ENCODE results near the gene ITIH2. TPM values are rescaled to one million over a fixed set of nuclear protein-coding genes. Genes with fewer than 3 reads are reported as not detected.

The ITIH2 gene
- total and polyA plus RNA-seq, 4 donors: 23.4 to 128 (median 30.2) TPM

DNA sequence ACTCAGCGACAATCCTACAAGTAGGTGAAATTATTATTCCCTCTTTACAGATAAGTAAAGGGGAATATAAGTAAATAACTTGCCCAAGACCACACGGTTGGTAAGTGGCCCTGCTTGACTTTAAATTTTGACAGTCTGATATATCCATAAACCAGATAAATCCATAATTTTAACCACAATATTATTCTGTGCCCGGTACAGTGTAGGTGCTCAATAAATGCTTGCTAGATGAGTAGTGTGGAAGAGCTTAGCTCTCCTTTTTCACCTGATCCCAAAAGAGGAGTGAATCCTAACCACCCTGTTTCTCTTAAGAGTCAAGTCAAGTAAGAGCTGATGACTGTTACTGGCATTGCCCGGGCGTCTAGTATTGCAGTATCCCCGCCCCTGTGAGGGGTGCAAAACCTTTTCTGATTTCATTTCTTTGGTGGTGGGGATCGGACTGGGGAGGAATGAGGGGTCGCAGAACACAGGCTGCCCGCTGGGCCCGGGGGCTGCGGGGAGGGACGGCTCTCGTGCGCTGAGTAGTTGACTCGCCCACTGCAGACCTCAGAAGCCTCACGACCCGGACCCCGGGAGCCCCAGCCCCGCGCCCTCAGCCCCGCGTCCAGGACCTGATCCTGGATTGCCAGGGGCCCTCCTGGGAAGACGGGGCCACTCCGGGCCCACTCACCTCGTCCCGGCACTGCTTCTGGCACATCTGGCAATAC, 84.2 kb downstream of the ITIH2 start:
- 0% methylated on average over 23 of the region's 26 CpGs for WGBS (ENCODE audit: insufficient coverage)
- Histone ChIP-seq H3K27me3 (ENCODE audit: control insufficient read depth, insufficient read depth, low read length) (no peaks in the 10 kb centered on the region), H3K36me3 (ENCODE audit: control insufficient read depth, insufficient read depth, low read length) (peaks cover 9% of the 10 kb centered on the region), H3K27ac (ENCODE audit: low read depth, low read length) (peak overlapping the region; percentile 57), H3K4me3 (ENCODE audit: low read depth, low read length) (peak overlapping the region; percentile 92), H3K9me3 (ENCODE audit: control insufficient read depth, insufficient read depth, low read length) (no peaks in the 10 kb centered on the region), H3K4me1 (ENCODE audit: control insufficient read depth, insufficient read depth, low read length) (peaks cover 9% of the 10 kb centered on the region)
- no peak for DNase-seq (ENCODE audit: low read depth in 4 of 6, low spot score in 6 of 6)

DNA sequence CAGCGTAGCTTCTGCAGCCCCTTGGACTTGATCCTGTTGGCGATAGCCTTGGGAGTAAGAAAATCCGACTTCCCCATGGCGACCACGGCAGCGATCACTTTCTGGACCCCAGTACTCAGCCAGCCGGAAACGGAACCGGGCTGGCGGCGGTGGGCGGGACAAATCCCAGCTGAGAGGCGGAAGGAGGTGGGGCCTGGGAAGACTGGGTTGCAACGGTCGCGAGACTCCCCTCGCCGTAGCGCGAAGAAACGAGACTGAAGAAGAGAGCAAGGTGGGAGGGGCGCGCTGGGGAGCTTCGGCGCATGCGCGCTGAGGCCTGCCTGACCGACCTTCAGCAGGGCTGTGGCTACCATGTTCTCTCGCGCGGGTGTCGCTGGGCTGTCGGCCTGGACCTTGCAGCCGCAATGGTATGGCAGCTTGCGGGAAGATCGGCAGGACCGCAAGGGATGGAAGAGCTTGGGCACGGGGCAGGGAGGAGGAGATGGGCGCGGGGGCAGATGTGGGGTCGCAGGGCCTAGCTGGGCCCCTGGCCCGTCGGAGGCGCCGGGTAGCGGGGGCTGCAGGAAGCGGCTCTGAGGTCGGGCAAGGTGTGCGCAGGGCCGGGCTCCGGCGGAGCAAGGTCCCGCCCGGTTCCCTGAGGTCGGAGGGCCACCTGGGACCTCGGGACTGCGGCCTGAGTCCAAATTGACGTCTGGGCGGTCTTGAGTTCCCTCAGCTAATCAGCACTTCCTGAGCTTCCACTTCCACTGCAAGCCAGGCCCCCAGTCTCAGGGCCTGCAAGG, 84.9 kb downstream of the ITIH2 start, which contains the start of the genes ATP5F1C and KIN:
Gene ATP5F1C (plus strand): TSS at position 321 of the 782 bp plus-strand sequence. CDS start 31 bp downstream, at position 352.
Gene KIN (minus strand): TSS at position 137 of the 782 bp plus-strand sequence. CDS start 60 bp downstream, at position 77.
- peak within 1 kb of the TSS; percentile 76 for H3K27ac ChIP-seq (ENCODE audit: low read depth, low read length)
- H3K4me1 ChIP-seq (ENCODE audit: control insufficient read depth, insufficient read depth, low read length): peaks cover 9% of the 10 kb centered on the region
- peak within 1 kb of the TSS; percentile 92 for H3K4me3 ChIP-seq (ENCODE audit: low read depth, low read length)
- peaks cover 9% of the 10 kb centered on the region for H3K36me3 ChIP-seq (ENCODE audit: control insufficient read depth, insufficient read depth, low read length)
- no peaks in the 10 kb centered on the region for H3K9me3 ChIP-seq (ENCODE audit: control insufficient read depth, insufficient read depth, low read length)
- peak; percentile 89 to 99 (median 94) for DNase-seq (ENCODE audit: low read depth in 4 of 6, low spot score in 6 of 6)
- H3K27me3 ChIP-seq (ENCODE audit: control insufficient read depth, insufficient read depth, low read length): no peaks in the 10 kb centered on the region
- WGBS (ENCODE audit: insufficient coverage): under 1% methylated on average over 59 of the region's 59 CpGs

DNA sequence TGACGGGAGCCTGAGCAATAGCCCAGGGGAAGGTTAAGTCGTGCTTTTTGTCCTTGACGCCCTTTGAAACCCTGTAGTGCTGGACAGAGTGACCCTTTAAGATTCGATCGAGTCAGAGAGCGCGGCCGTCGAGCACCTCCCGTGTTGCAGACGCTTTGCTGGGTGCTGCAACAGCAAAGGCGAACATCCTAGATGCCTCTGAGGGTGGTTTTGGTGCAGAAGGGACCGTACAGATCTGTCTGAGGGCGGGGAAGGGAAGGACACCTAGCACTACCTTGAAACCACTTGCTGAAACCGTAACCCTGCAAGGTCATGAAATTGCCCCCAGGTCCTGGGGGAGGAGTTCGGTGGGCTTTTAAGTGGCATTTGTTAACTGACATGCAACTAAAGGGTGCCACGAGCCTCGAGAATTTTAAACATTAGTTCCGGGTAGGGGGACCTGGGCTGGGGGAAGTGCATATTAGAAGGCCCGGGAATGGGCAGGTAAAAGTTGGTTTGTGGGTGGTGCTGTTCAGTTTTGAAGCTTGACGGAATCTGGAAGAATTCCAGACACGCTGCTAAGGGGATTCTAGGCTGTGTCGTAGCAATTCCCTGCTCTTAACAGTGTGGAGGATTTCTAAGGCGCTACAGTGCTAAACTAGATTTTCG, 85.6 kb downstream of the ITIH2 start:
- Histone ChIP-seq H3K27me3 (ENCODE audit: control insufficient read depth, insufficient read depth, low read length) (no peaks in the 10 kb centered on the region), H3K9me3 (ENCODE audit: control insufficient read depth, insufficient read depth, low read length) (no peaks in the 10 kb centered on the region), H3K4me3 (ENCODE audit: low read depth, low read length) (peak overlapping the region; percentile 92), H3K4me1 (ENCODE audit: control insufficient read depth, insufficient read depth, low read length) (peaks cover 9% of the 10 kb centered on the region), H3K36me3 (ENCODE audit: control insufficient read depth, insufficient read depth, low read length) (peaks cover 9% of the 10 kb centered on the region), H3K27ac (ENCODE audit: low read depth, low read length) (peak overlapping the region; percentile 76)
- WGBS (ENCODE audit: insufficient coverage): under 1% methylated on average over 23 of the region's 25 CpGs
- DNase-seq (ENCODE audit: low read depth in 4 of 6, low spot score in 6 of 6): peak in 3 of 6 donors; percentile 7 to 44 (median 28)

DNA sequence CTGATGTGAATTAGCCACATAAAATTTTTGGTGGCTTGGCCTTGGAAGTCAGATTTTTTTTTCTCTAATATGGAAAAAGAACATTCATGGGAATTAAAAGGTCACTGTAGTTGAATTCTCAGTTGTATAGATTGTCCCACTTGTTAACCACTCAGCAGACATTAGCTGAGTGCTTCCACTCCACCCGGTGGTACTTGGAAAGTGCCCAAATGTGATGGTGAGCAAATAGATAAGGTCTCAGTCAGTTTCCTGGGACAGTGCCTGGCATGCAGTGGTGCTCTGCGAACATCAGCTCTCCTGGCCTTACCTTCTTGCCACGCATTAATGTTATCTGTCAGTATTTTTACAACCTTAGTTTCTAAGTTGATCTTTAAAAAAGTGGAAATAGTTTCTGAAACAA, 86.3 kb downstream of the ITIH2 start:
- Histone ChIP-seq H3K4me3 (ENCODE audit: low read depth, low read length) (peak overlapping the region; percentile 92), H3K36me3 (ENCODE audit: control insufficient read depth, insufficient read depth, low read length) (peaks cover 9% of the 10 kb centered on the region), H3K4me1 (ENCODE audit: control insufficient read depth, insufficient read depth, low read length) (peaks cover 9% of the 10 kb centered on the region), H3K27me3 (ENCODE audit: control insufficient read depth, insufficient read depth, low read length) (no peaks in the 10 kb centered on the region), H3K9me3 (ENCODE audit: control insufficient read depth, insufficient read depth, low read length) (no peaks in the 10 kb centered on the region), H3K27ac (ENCODE audit: low read depth, low read length) (no peak overlapping the region)
- WGBS (ENCODE audit: insufficient coverage): 0% methylated on average over 1 of the region's 3 CpGs
- DNase-seq (ENCODE audit: low read depth in 4 of 6, low spot score in 6 of 6): no peak

DNA sequence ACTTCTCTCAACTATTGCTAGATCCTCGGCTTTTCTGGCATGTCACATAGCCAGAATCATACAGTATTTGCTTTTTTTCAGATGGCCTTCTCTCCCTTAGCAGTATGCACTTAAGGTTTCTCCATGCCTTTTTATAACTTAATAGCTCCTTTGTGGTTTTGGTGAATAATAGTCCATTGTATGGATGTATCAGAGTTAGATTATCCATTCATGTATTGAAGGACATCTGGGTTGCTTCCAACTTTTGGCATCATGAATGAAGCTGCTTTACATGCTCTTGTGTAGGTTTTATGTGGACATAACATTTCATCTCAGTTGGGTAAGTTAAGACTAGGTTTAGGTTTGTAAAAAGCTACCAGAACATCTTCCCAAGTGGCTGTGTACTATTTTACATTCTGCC, 89.4 kb downstream of the ITIH2 start:
- Histone ChIP-seq H3K36me3 (ENCODE audit: control insufficient read depth, insufficient read depth, low read length) (peaks cover 17% of the 10 kb centered on the region), H3K9me3 (ENCODE audit: control insufficient read depth, insufficient read depth, low read length) (no peaks in the 10 kb centered on the region), H3K27ac (ENCODE audit: low read depth, low read length) (no peak overlapping the region), H3K4me3 (ENCODE audit: low read depth, low read length) (no peak overlapping the region), H3K27me3 (ENCODE audit: control insufficient read depth, insufficient read depth, low read length) (no peaks in the 10 kb centered on the region), H3K4me1 (ENCODE audit: control insufficient read depth, insufficient read depth, low read length) (peaks cover 9% of the 10 kb centered on the region)
- WGBS (ENCODE audit: insufficient coverage): 29% methylated on average over 1 of the region's 1 CpG
- peak in 1 of 6 donors; percentile 31 for DNase-seq (ENCODE audit: low read depth in 4 of 6, low spot score in 6 of 6)

DNA sequence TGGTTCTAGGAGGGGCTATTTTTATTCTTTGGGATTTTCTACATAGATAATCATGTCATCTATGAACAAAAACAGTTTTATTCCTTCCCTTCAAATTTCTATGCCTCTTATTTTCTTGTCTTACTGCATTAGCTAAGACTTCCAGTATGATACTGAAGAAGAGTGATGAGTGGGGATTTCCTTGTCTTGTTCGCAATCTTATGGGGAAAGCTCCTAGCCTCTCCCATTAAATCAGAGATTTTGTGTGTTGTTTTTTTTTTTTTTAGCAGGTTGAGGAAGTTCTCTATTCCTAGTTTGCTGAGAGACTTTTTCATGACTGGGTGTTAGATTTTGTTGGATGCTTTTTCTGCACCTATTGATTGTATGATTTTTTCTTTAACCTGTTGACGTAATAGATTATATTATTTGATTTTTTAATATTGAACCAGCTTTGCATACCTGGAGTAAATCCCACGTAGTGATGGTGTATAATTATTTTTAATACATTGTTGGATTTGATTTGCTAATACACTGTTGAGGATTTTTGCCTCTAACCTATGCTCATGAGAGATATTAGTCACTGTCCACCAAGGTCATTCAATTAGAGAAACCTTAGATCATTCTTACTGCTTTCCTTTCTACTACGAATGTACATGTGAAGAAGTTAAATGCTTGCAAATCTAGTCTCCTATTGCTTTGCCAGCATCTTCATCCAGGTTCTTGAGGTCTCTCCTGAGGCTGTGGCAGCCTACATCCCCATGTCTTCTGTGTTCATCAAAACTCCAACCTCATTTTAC, 91.3 kb downstream of the ITIH2 start:
- H3K27me3 ChIP-seq (ENCODE audit: control insufficient read depth, insufficient read depth, low read length): no peaks in the 10 kb centered on the region
- 100% methylated on average over 1 of the region's 4 CpGs for WGBS (ENCODE audit: insufficient coverage)
- no peak overlapping the region for H3K27ac ChIP-seq (ENCODE audit: low read depth, low read length)
- no peak overlapping the region for H3K4me3 ChIP-seq (ENCODE audit: low read depth, low read length)
- peaks cover 1% of the 10 kb centered on the region for H3K4me1 ChIP-seq (ENCODE audit: control insufficient read depth, insufficient read depth, low read length)
- peaks cover 30% of the 10 kb centered on the region for H3K36me3 ChIP-seq (ENCODE audit: control insufficient read depth, insufficient read depth, low read length)
- no peak for DNase-seq (ENCODE audit: low read depth in 4 of 6, low spot score in 6 of 6)
- H3K9me3 ChIP-seq (ENCODE audit: control insufficient read depth, insufficient read depth, low read length): no peaks in the 10 kb centered on the region

DNA sequence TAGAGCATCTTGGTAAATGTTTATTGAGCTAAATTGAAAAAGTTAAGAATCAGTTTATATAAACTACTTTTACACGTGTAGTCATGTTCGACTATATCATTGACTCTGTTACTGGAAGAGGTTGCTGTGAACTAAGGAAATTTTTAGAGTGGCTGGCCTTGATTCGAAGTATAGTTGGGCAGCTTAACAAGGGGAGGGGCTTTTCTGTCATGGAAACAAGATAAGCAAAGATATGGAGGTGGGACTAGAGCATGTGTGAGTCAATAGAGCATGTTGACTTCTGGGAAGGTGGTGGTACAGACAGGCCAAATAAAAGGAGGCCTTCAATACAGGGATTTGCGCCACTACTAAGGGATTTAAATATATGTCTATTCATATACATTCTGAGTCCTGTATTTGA, 92.5 kb downstream of the ITIH2 start:
- Histone ChIP-seq H3K27me3 (ENCODE audit: control insufficient read depth, insufficient read depth, low read length) (no peaks in the 10 kb centered on the region), H3K4me1 (ENCODE audit: control insufficient read depth, insufficient read depth, low read length) (no peaks in the 10 kb centered on the region), H3K27ac (ENCODE audit: low read depth, low read length) (no peak overlapping the region), H3K4me3 (ENCODE audit: low read depth, low read length) (no peak overlapping the region), H3K9me3 (ENCODE audit: control insufficient read depth, insufficient read depth, low read length) (no peaks in the 10 kb centered on the region), H3K36me3 (ENCODE audit: control insufficient read depth, insufficient read depth, low read length) (peaks cover 34% of the 10 kb centered on the region)
- 96% methylated on average over 3 of the region's 4 CpGs for WGBS (ENCODE audit: insufficient coverage)
- DNase-seq (ENCODE audit: low read depth in 4 of 6, low spot score in 6 of 6): no peak

DNA sequence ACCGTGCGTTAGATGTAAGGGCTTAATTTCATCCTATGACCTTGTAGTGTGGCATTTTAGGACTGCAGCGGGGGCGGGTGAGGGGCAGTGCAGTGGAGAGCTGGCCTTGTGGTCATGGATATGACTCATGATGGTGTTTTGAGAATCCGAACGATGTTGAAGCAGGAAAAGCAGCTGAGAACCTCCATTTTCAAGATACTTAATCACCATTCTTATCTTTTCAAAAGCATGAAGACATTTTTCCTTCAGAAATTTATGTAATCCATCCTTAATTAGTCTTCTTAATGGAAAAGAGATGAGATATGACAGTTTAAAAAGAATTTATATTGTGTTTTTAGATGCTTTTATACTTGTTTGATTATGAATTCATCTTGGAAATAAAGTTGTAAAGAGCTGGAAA, 94.5 kb downstream of the ITIH2 start:
- no peak for DNase-seq (ENCODE audit: low read depth in 4 of 6, low spot score in 6 of 6)
- Histone ChIP-seq H3K27me3 (ENCODE audit: control insufficient read depth, insufficient read depth, low read length) (no peaks in the 10 kb centered on the region), H3K4me1 (ENCODE audit: control insufficient read depth, insufficient read depth, low read length) (no peaks in the 10 kb centered on the region), H3K9me3 (ENCODE audit: control insufficient read depth, insufficient read depth, low read length) (no peaks in the 10 kb centered on the region), H3K4me3 (ENCODE audit: low read depth, low read length) (no peak overlapping the region), H3K27ac (ENCODE audit: low read depth, low read length) (no peak overlapping the region), H3K36me3 (ENCODE audit: control insufficient read depth, insufficient read depth, low read length) (peaks cover 33% of the 10 kb centered on the region)
- 95% methylated on average over 4 of the region's 6 CpGs for WGBS (ENCODE audit: insufficient coverage)

All from spinal cord (tissue), 10 donors.